BLaER1 (cell line): Measurements from ENCODE around the gene SLC34A3.

Experiments
- H3K27ac ChIP-seq: shearing (Covaris generic); formaldehyde crosslinking; 2 replicates; pipeline ENCODE4 v1.8.1; 2022
- H3K27me3 ChIP-seq: shearing (Covaris generic); formaldehyde crosslinking; 2 replicates; pipeline ENCODE4 v1.8.1; 2022
- H3K36me3 ChIP-seq: shearing (Covaris generic); formaldehyde crosslinking; 2 replicates; pipeline ENCODE4 v1.8.1; 2022
- H3K4me1 ChIP-seq: shearing (Covaris generic); formaldehyde crosslinking; 2 replicates; pipeline ENCODE4 v1.8.1; 2022
- H3K4me2 ChIP-seq: shearing (Covaris generic); formaldehyde crosslinking; 2 replicates; pipeline ENCODE4 v1.8.1; 2022
- H3K4me3 ChIP-seq: shearing (Covaris generic); formaldehyde crosslinking; 2 replicates; pipeline ENCODE4 v1.8.1; 2022
- H3K9ac ChIP-seq: shearing (Covaris generic); formaldehyde crosslinking; 2 replicates; pipeline ENCODE4 v1.8.1; 2022
- H3K9me3 ChIP-seq: shearing (Covaris generic); formaldehyde crosslinking; 2 replicates; pipeline ENCODE4 v1.8.1; 2022
- H4K20me1 ChIP-seq: shearing (Covaris generic); formaldehyde crosslinking; 2 replicates; pipeline ENCODE4 v1.8.1; 2022
- Cebpa-rat ChIP-seq: shearing (Covaris generic); IDR thresholded peaks from 2 replicates; pipeline ENCODE4 v1.8.1; 2022

The SLC34A3 gene

GRCh38 chr9:137222190-137223077, 8.3 kb upstream of the SLC34A3 start, which contains the start of gene RNF208:
RNF208 (minus strand) TSS chr9:137222240; CDS start chr9:137221212, 1,028 bp downstream.
- Histone ChIP-seq H4K20me1 (peaks cover 8% of the 10 kb centered on the region; the same call in 1 of the 2 replicates), H3K27ac (peak within 1 kb of the TSS; percentile 85), H3K4me1 (peaks cover 48% of the 10 kb centered on the region), H3K4me2 (peak within 1 kb of the TSS; percentile 100), H3K9me3 (no peaks in the 10 kb centered on the region), H3K4me3 (peak within 1 kb of the TSS; percentile 84), H3K9ac (peak within 1 kb of the TSS; percentile 83), H3K36me3 (peaks cover 28% of the 10 kb centered on the region), H3K27me3 (no peaks in the 10 kb centered on the region)
- no peak for TF ChIP-seq Cebpa-rat

GRCh38 chr9:137223078-137223970, 7.4 kb upstream of the SLC34A3 start:
- Histone ChIP-seq H3K36me3 (peaks cover 22% of the 10 kb centered on the region), H3K27ac (peak overlapping the region; percentile 91), H3K9ac (peak overlapping the region; percentile 94), H4K20me1 (peaks cover 8% of the 10 kb centered on the region; the same call in 1 of the 2 replicates), H3K4me2 (peak overlapping the region; percentile 100), H3K4me3 (peak overlapping the region; percentile 84), H3K27me3 (no peaks in the 10 kb centered on the region), H3K9me3 (no peaks in the 10 kb centered on the region), H3K4me1 (peaks cover 45% of the 10 kb centered on the region)
- no peak for TF ChIP-seq Cebpa-rat

GRCh38 chr9:137224830-137225694, 5.6 kb upstream of the SLC34A3 start, which contains the start of gene CYSRT1:
CYSRT1 (plus strand) TSS chr9:137225174; CDS start chr9:137225622, 448 bp downstream.
- Histone ChIP-seq H3K4me3 (peak within 1 kb of the TSS; percentile 84), H3K4me2 (peak within 1 kb of the TSS; percentile 98), H3K4me1 (peaks cover 59% of the 10 kb centered on the region), H4K20me1 (peaks cover 5% of the 10 kb centered on the region; the same call in 1 of the 2 replicates), H3K27ac (peak within 1 kb of the TSS; percentile 91), H3K27me3 (no peaks in the 10 kb centered on the region), H3K9ac (peak within 1 kb of the TSS; percentile 94), H3K36me3 (peaks cover 7% of the 10 kb centered on the region), H3K9me3 (no peaks in the 10 kb centered on the region)
- TF ChIP-seq Cebpa-rat, result no peak

- TF ChIP-seq Cebpa-rat, result no peak
- Histone ChIP-seq H3K4me3 (no peak overlapping the region), H3K9me3 (no peaks in the 10 kb centered on the region), H3K4me1 (peaks cover 66% of the 10 kb centered on the region), H3K9ac (no peak overlapping the region), H3K27ac (peak overlapping the region; percentile 13; the same call in 1 of the 2 replicates), H3K27me3 (no peaks in the 10 kb centered on the region), H4K20me1 (no peaks in the 10 kb centered on the region), H3K4me2 (peak overlapping the region; percentile 98), H3K36me3 (no peaks in the 10 kb centered on the region)
These were observed 4.9 kb upstream of the SLC34A3 start for GRCh38 chr9:137225699-137226331.

- Histone ChIP-seq H3K27ac (no peak overlapping the region), H3K27me3 (no peaks in the 10 kb centered on the region), H3K4me2 (no peak overlapping the region), H3K9ac (no peak overlapping the region), H3K36me3 (no peaks in the 10 kb centered on the region), H3K4me1 (peaks cover 71% of the 10 kb centered on the region), H3K4me3 (no peak overlapping the region), H3K9me3 (no peaks in the 10 kb centered on the region), H4K20me1 (no peaks in the 10 kb centered on the region)
- no peak for TF ChIP-seq Cebpa-rat
These were observed 4.2 kb upstream of the SLC34A3 start for GRCh38 chr9:137226338-137227053.

- no peak within 1 kb of the TSS for H3K9ac ChIP-seq
- no peak within 1 kb of the TSS for H3K4me3 ChIP-seq
- H4K20me1 ChIP-seq, result no peaks in the 10 kb centered on the region
- no peaks in the 10 kb centered on the region for H3K9me3 ChIP-seq
- no peak for TF ChIP-seq Cebpa-rat
- peak within 1 kb of the TSS; percentile 83 for H3K4me2 ChIP-seq
- peaks cover 78% of the 10 kb centered on the region for H3K4me1 ChIP-seq
- no peaks in the 10 kb centered on the region for H3K27me3 ChIP-seq
- no peaks in the 10 kb centered on the region for H3K36me3 ChIP-seq
- 0 out of 2 replicates have a peak within 1 kb of the TSS, but pooled peaks have one; percentile 26 for H3K27ac ChIP-seq
These were observed 3.4 kb upstream of the SLC34A3 start, which contains the start of gene RNF224 for GRCh38 chr9:137227054-137227852. RNF224 (plus strand) TSS chr9:137227502; CDS start chr9:137228336, 834 bp downstream.

GRCh38 chr9:137227853-137228505, 2.7 kb upstream of the SLC34A3 start:
- peak overlapping the region; percentile 83 for H3K4me2 ChIP-seq
- no peak for TF ChIP-seq Cebpa-rat
- no peak overlapping the region for H3K27ac ChIP-seq
- H3K4me3 ChIP-seq, result no peak overlapping the region
- H3K4me1 ChIP-seq, result peaks cover 76% of the 10 kb centered on the region
- H4K20me1 ChIP-seq, result no peaks in the 10 kb centered on the region
- H3K9me3 ChIP-seq, result no peaks in the 10 kb centered on the region
- H3K9ac ChIP-seq, result no peak overlapping the region
- H3K36me3 ChIP-seq, result no peaks in the 10 kb centered on the region
- no peaks in the 10 kb centered on the region for H3K27me3 ChIP-seq
